ENCODE results near the gene WDR76.

WDR76 gene

DNA sequence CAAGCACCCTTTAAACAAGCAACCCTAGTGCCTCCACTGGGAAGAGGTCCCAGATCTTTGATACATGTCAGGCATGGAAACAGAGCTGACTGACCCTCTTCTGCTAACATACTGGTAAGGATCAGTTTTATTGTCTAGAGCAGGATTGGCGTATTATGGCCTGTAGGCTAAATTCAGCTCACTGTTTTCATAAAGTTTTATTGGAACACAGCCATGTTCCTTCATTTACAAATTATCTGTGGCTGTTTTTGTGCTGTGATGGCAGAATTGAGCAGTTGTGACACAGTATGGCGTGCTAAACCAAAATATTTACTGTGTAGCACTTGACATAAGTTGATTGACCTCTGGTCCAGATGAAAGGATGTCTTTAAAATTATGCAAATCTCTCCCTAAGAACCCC lies 45.0 kb downstream of the WDR76 start:
- no peak overlapping the region for H3K4me3 ChIP-seq (ENCODE audit: low read depth, low read length)
- TF ChIP-seq, protein P1, sequence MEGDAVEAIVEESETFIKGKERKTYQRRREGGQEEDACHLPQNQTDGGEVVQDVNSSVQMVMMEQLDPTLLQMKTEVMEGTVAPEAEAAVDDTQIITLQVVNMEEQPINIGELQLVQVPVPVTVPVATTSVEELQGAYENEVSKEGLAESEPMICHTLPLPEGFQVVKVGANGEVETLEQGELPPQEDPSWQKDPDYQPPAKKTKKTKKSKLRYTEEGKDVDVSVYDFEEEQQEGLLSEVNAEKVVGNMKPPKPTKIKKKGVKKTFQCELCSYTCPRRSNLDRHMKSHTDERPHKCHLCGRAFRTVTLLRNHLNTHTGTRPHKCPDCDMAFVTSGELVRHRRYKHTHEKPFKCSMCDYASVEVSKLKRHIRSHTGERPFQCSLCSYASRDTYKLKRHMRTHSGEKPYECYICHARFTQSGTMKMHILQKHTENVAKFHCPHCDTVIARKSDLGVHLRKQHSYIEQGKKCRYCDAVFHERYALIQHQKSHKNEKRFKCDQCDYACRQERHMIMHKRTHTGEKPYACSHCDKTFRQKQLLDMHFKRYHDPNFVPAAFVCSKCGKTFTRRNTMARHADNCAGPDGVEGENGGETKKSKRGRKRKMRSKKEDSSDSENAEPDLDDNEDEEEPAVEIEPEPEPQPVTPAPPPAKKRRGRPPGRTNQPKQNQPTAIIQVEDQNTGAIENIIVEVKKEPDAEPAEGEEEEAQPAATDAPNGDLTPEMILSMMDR (IDR thresholded peaks at IDR 0.05; ENCODE audit: insufficient read depth, low read depth, low read length, missing control alignments): no peak
- no peak for DNase-seq (ENCODE audit: low read depth)

DNA sequence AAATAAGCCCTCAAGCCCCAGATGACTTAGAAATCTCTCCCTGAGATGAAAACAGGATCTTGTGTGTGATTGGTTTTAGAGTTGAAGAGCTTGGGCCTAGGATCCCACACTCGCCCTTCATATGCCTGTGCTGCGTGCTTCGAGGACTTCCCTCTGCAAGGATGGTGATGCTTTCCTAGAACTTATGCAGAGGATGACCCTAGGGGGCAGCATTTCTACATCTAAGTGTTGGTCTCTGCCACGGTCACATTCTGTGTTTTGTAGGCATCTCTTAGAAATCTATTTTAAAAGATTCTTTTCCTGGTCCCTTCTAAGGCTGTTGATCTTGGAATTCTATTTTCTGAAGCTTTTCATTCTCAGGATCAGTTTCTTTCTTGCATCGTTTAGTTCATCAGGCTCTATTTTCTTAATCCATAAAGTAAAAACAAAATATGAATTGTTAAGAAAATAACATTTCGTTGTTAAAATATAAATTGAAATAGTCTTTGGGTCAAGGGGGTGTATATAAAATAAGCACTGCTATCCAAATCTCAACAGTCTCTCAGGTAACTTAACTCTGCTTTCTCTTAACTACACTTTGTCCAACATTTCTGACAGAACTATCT lies 45.7 kb downstream of the WDR76 start:
- H3K4me3 ChIP-seq (ENCODE audit: low read depth, low read length): no peak overlapping the region
- TF ChIP-seq, protein P1 (IDR thresholded peaks at IDR 0.05; ENCODE audit: insufficient read depth, low read depth, low read length, missing control alignments): peak; percentile 46
- peak; percentile 54 for DNase-seq (ENCODE audit: low read depth)

DNA sequence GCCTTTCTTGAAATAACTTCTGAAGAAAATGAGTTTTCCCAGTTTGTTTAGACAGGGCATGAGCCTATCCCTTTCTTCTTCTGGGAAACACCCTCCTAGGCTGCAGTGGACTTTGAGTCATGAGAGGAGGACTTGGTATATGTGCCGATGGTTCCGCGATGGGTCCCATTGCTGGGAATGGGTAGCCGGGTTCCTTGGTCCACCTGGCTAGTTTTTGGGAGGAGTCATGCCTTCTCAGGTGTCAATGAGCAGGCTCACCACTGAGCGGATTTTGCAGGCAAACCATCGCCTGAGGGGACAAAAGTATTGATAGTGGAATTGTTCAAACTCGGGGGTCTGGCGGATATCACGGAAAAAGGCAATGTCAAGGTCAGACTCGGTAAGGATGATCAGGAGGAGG lies 46.8 kb downstream of the WDR76 start:
- no peak overlapping the region for H3K4me3 ChIP-seq (ENCODE audit: low read depth, low read length)
- DNase-seq (ENCODE audit: low read depth): no peak
- TF ChIP-seq, protein P1 (IDR thresholded peaks at IDR 0.05; ENCODE audit: insufficient read depth, low read depth, low read length, missing control alignments): no peak

DNA sequence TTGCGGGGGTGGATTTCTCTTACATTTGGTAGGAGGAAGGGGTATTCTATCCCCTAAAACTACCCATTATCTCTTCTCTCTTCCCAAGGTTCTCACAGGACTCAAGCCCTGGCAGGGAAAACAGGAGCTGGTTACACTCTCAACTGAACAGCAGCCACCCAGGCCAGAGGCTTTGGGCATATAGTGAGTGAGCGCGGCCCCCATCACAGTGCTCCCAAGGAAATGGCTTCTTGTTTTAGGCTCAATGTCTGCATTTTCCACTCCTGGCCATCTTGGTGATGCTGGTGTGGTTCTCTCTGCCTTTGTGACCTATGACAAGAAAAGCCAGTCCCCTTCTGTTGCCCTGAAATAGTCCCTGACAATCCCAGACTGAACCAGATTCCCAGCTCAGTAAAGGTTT lies 50.1 kb downstream of the WDR76 start:
- no peak overlapping the region for H3K4me3 ChIP-seq (ENCODE audit: low read depth, low read length)
- TF ChIP-seq, protein P1 (IDR thresholded peaks at IDR 0.05; ENCODE audit: insufficient read depth, low read depth, low read length, missing control alignments): no peak
- no peak for DNase-seq (ENCODE audit: low read depth)

DNA sequence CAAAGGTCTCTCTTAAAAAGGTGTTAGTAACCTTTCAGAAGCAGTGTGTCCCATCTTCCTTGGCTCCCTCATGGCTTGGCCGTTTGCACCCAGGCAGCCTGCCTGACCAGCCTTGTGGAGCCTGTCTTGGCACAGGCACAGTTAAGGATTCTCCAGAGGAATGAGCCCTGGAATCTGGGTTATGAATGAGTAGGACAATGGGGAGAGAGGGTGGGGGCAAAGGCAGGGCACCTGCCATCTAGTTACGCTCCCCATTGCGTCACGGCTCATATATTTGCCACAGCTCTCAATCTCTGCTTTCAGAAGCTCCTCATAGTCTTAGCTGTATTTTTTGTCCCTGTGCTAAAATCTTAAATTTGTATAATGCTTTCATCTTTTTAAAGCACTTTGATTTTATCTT lies 50.6 kb downstream of the WDR76 start:
- no peak for DNase-seq (ENCODE audit: low read depth)
- no peak overlapping the region for H3K4me3 ChIP-seq (ENCODE audit: low read depth, low read length)
- TF ChIP-seq, protein P1 (IDR thresholded peaks at IDR 0.05; ENCODE audit: insufficient read depth, low read depth, low read length, missing control alignments): no peak

DNA sequence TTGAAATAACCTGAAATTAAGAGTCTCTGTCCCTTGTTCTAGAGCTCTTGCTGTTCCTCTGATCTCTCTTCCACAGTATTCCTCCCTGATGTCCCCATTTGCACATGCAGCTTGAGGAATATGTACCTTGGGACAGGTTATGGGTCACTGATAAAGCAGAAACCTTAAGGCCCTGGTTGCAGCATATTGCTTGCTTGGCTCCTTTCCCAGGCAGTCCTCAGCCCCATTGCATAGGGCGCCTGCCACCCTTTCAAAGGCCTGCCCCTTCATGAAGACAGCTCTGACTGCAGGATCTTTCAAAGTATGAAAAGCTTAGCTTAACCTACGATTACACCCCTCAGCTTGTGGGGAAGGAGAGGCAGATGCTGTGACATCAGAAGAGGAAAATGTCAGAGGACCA lies 51.6 kb downstream of the WDR76 start:
- H3K4me3 ChIP-seq (ENCODE audit: low read depth, low read length): no peak overlapping the region
- TF ChIP-seq, protein P1 (IDR thresholded peaks at IDR 0.05; ENCODE audit: insufficient read depth, low read depth, low read length, missing control alignments): no peak
- no peak for DNase-seq (ENCODE audit: low read depth)
